Activated CD4-positive, alpha-beta T cell treated with anti-CD3 and anti-CD28 coated beads, Interleukin-2, amount 50 U/mL, for 24 hours (primary cell): ENCODE data around the gene OPN4.
"Not testable (repeated sequence)": the region's sequence is repeated elsewhere in the genome, so short reads cannot be mapped to it uniquely, and the experiment has no call there.

Source experiments
- DNase-seq, 2 donors: peaks; one replicate each; pipeline ENCODE4 v3.0.0-alpha.2; 2020; ENCODE audit warnings: low read depth in 1 of 2, low spot score in 1 of 2

The OPN4 gene, protein sequence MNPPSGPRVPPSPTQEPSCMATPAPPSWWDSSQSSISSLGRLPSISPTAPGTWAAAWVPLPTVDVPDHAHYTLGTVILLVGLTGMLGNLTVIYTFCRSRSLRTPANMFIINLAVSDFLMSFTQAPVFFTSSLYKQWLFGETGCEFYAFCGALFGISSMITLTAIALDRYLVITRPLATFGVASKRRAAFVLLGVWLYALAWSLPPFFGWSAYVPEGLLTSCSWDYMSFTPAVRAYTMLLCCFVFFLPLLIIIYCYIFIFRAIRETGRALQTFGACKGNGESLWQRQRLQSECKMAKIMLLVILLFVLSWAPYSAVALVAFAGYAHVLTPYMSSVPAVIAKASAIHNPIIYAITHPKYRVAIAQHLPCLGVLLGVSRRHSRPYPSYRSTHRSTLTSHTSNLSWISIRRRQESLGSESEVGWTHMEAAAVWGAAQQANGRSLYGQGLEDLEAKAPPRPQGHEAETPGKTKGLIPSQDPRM

GRCh38 chr10:86654411-86655172 is at the start of gene OPN4:
OPN4 (plus strand) TSS chr10:86654547; CDS start chr10:86654784, 237 bp downstream.
- no peak for DNase-seq

DNA sequence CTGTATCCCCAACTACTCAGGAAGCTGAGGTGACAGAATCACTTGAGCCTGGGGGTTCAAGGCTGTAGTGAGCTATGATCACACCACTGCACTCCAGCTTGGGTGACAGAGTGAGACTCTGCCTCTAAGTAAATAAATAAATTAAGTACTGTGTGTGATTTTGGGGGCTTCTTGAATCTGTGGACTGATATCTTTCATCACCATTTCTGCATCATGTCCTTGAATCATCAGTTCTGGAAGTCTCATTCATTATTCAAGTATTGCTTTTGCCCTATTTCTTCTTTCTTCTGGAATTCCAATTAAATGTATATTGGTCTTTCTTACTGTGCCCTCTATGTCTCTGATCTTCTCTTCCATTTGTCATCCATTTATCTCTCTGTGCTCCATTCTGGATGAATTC is 46.7 kb upstream of the OPN4 start:
- no peak for DNase-seq

GRCh38 chr10:86609920-86610319 is 44.4 kb upstream of the OPN4 start:
- no peak for DNase-seq

DNA sequence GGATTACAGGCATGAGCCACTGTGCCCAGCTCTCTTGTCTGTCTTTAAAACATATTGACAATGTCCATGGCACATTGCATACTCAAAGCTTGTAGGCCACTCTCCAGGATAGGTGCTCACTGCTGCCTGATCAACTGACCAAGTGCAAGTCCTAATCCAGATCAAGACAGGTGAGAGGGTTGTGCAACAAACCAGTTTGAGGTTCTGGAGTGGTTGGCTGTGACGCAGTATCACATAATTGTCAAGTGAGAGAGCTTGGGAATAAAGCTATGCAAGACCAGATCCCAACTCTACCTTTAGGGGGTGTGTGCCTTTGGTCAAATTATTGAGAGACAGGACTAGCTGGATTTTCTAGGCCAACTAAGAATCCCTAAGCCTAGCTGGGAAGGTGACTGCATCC is 43.0 kb upstream of the OPN4 start:
- no peak for DNase-seq

DNA sequence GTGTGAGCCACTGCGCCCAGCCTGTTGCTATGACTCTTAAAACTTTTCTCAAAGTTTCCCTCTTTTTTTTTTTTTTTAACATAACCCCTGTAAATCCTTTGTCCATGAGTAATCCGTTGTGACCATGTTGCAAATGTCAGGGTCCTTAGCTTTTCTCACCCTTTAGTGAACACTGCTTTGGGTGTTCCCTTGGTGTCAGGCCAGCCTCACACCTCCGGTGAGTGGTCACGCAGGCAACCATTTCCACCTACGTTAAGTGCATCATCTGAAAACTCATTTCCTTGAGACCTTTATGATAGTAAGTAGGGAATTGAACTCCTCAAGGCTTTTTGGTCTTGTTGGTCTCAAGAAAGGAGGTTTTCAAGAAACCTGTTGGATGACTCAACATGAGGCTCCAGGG is 41.3 kb upstream of the OPN4 start:
- no peak for DNase-seq

GRCh38 chr10:86613905-86614304 is 40.4 kb upstream of the OPN4 start:
- no peak for DNase-seq

DNA sequence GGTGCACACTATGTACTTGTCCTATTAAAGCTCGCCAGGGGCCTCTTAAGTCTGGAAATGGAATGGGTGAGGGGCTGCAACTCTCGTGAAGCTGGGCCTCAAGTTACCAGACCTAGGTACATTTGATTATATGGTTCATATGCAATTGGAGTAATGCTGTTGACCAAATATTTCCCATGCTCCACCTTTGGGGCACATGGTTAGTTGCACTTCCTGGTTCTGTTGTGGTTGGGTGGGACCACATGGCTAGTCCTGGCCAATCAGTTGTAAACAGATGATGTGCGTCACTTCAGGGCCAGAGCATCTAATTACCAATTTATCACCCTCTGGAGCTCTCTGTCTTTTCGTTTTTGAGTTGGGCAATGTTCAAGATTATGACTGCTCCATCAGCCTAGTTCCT is 39.5 kb upstream of the OPN4 start:
- DNase-seq, result no peak

DNA sequence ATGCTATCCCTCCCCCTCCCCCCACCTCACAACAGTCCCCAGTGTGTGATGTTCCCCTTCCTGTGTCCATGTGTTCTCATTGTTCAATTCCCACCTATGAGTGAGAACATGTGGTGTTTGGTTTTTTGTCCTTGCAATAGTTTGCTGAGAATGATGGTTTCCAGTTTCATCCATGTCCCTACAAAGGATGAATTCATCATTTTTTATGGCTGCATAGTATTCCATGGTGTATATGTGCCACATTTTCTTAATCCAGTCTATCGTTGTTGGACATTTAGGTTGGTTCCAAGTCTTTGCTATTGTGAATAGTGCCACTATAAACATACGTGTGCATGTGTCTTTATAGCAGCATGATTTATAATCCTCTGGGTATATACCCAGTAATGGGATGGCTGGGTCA is 37.1 kb upstream of the OPN4 start:
- DNase-seq, result not testable (repeated sequence)

GRCh38 chr10:86628311-86628710 is 26.0 kb upstream of the OPN4 start:
- DNase-seq, result no peak

DNA sequence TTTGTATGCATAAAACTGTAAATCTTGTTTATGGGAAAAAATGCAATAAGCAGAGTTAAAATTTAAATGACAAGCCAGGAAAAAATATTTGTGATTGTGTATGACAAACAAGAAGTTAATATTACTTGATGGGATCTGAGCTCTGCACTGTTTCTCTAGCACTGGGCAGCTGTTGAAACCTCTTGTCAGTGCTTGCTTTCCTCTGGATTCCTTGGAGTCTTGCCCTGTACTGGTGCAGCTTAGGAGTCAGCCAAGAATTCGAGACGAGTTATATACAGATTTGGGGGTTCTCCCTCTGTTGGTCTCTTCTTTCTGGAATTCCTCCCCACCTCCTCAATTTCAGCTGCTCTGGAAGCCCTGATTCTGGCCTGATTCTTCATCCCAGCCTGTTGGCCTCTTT is 24.3 kb upstream of the OPN4 start:
- DNase-seq, result no peak

GRCh38 chr10:86632009-86632800 is 22.1 kb upstream of the OPN4 start:
- no peak for DNase-seq

DNA sequence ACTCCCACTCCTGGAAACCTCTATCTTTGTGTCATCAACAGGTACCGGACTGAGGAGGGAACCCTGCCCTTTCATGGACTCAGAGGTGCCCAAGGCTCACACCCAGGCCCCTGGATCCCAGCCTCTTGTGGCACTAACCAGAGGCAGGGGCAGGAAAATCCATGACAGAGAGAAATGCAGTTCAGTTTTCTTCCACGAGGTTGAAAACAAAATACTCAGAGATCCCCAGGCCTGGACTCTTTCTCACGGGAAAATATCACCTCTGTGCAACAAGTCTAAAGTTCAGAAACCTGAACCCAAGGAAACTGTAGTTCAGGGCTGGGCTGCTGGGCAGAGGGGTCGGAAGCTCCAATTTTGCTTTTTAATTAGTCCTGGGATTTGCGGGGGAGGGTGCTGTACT is 21.4 kb upstream of the OPN4 start:
- no peak for DNase-seq

DNA sequence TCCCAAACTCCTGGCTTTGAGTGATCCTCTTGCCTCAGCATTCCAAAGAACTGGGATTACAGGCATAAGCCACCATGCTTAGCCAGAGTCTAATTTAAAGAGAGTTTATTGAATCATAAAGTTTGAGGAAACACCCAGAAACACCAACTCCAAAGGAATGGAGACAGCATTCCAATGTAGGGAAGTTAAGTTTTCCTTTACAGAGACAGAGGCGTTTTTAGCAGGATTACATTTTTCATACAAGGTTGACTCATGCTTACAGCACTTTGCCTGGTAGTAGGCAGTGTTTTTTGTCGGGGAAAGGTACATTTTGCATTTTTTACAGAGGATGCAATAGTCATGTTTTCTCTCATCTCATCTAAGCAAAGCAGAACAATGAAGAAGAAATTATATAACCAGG is 18.9 kb upstream of the OPN4 start:
- DNase-seq, result no peak

DNA sequence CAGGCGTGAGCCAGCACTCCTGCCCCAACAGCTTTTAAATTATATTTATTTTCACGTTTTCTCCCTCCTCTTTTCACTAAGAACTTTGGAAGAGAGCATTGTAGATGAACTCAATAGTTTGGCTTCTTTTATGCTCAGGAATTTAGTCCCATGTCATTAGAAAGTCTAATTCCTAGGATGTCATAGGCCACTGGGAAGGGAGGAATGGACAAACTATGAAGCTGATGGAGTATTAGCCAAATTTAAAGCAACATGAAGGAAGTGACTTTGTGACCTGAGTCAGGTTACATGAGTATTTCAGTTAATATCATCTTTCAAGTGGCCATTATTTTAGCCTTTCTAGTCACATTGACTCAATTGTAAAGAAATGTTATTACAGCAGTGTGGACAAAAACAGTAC is 18.0 kb upstream of the OPN4 start:
- no peak for DNase-seq

DNA sequence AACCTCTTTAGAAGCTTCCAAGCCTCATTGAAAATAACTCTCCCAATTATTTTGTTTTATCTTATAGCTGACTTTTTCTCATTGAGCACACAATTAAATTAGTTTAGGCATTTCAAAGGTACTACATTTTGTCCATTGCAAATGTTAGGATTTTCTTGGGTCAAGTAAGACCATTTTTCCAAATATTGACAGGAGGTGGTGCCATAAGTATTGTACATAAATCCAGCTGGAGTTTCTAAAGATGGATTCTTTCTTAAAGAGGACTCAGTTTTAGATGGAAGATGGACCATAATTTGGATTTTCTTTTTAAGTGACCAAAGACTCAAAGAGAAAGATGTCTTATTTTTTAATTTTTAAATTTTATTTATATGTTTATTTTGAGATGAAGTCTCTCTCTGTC is 12.3 kb upstream of the OPN4 start:
- DNase-seq, result no peak

DNA sequence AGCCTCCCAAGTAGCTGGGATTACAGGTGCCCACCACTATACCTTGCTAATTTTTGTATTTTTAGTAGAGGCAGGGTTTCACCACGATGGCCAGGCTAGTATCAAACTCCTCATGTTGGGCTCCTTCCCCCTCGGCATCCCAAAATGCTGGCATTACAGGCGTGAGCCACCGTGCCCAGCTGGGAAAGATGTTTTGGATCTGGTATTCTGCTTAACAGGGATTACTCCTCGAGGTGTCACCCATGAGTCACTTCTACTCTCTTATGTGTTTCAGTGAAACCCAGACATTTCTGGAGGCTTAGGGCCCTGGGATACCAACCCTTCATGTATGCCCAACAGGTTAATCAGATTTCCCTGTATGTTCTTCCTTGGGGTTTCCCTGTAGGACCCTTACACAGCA is 11.8 kb upstream of the OPN4 start:
- DNase-seq, result no peak

DNA sequence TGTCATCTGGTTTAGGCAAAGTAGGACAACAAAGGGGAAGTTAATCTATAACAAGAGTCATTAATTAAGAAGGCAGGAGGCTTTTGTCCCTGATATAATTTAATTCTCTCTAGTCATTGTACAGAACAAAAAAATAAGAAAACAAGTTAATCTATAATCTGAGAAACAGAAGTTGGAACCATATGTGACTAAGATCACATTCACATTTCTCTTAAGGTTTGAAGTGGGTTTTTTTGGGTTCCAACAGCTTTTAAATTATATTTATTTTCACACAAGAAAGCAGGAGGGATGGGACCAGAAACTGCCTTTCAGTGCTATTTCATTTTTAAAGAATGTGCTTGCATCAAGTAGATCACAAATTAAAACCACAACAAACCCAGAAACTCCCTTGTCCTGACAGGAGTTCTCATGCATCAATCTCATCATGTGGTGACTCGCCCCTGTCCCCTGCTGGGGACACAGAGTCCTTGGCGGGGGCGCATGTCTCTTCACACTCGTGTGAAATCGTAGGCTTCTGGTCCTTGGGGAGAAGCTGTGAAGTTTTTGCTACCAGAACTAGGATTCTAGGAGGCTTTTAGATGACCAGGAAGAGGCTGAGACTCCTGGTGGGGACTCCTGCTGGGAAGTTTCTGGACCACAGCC is 10.1 kb upstream of the OPN4 start:
- no peak for DNase-seq

DNA sequence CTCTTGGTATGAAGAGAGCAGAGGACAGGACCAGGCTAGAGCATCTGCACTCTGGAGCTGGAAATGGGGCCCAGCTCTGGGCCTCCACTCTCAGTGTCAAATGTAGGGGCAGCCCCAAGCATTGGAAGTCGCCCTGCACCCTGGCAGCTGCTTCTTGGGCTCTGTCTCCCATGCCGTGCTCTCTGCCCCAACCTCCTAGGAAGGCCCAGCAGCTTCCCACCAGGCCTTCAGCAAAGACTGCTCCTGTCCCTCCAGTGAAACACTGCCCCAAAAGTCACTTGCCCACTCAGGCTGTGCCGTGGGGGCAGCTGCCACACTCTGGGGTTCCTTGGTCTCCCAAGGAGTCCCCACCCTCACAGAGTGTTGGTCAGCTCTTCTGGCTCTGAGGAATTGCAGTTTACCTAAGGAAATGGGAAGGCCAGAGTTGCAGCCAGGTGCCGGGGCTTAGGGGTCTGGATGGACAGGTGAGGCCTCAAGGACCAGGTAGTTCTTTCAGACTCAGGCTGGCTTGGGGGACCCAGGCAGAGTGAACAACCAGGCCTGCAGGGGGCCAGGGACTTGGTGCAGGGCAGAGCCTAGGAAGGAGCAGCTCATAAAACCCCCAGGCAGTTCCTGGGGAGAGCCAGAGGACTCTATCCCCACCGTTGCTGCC is 9.4 kb upstream of the OPN4 start:
- DNase-seq, result no peak

DNA sequence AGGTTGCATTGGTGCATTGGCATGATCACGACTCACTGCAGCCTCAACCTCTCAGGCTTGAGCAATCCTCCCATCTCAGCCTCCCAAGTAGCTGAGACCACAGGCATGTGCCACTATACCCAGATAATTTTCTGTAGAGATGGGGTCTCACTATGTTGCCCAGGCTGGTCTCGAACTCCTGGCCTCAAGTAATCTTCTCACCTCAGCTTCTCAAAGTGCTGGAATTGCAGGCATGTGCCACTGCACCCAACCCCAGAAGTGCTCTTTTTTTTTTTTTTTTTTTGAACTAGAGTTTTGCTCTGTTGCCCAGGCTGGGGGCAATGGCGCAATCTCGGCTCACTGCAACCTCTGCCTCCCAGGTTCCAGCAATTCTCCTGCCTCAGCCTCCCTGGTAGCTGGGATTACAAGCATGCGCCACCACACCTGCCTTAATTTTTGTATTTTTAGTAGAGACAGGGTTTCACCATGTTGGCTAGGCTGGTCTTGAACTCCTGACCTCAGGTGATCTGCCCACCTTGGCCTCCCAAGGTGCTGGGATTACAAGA is 8.7 kb upstream of the OPN4 start:
- not testable (repeated sequence) for DNase-seq

DNA sequence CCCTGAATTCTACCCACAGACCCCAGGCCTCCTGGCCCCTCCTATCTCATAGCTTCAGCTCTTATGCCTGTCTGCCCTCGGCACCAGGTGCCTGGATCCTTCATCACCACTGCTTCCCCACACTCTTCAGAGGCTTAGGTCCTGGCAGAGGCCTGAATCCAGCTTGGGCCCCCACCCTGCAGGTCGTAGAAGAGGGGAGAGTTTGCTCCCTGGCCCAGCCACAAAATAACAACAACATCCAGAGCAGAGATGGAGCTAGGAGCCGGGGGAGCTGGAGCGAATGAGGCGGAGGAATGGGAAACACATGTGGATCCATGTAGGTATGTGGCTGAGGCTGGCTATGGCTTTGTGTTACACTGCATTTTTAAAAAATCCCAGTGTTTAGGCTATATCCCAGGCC is 7.8 kb upstream of the OPN4 start:
- DNase-seq, result no peak
